Liver (tissue), 3 donors: ENCODE results near the gene GPM6B.

Experiments used
- GABPA ChIP-seq, 2 donors: IDR thresholded peaks in 1 of 2; conservative IDR thresholded peaks in 1 of 2; 2 replicates each; pipeline ENCODE4 v1.6.1; 2016; ENCODE audit warnings: antibody characterized with exemption in 2 of 2, mild to moderate bottlenecking in 1 of 2, moderate library complexity in 1 of 2
- HNF4G ChIP-seq: IDR thresholded peaks from 2 replicates; pipeline ENCODE4 v1.6.1; 2016; ENCODE audit warnings: antibody characterized with exemption
- SP1 ChIP-seq: IDR thresholded peaks from 2 replicates; pipeline ENCODE4 v1.6.1; 2018; ENCODE audit warnings: antibody characterized with exemption, mild to moderate bottlenecking
- TAF1 ChIP-seq: conservative IDR thresholded peaks from 2 replicates; pipeline ENCODE4 v1.6.1; 2016; ENCODE audit warnings: antibody characterized with exemption, mild to moderate bottlenecking
- YY1 ChIP-seq: IDR thresholded peaks from 2 replicates; pipeline ENCODE4 v1.6.1; 2016; ENCODE audit warnings: antibody characterized with exemption, mild to moderate bottlenecking
- TF ChIP-seq, protein P1 (sequence below): fragments of 150-350 bp; IDR thresholded peaks from 2 replicates; pipeline ENCODE4 v1.5.1; 2017; ENCODE audit warnings: improper control_type of control experiment, low read depth, low read length; ENCODE audit not compliant: missing input control
- TF ChIP-seq, protein P2 (sequence below): IDR thresholded peaks from 2 replicates; pipeline ENCODE4 v1.6.1; 2016; ENCODE audit warnings: antibody characterized with exemption, mild to moderate bottlenecking
- TF ChIP-seq, protein P3 (sequence below): IDR thresholded peaks from 2 replicates; pipeline ENCODE4 v1.6.1; 2016; ENCODE audit warnings: antibody characterized with exemption
- TF ChIP-seq, protein P4 (sequence below): IDR thresholded peaks from 2 replicates; pipeline ENCODE4 v1.6.1; 2016; ENCODE audit warnings: antibody characterized with exemption
- donor health status: healthy.
- donor health status: healthy.

DNA sequence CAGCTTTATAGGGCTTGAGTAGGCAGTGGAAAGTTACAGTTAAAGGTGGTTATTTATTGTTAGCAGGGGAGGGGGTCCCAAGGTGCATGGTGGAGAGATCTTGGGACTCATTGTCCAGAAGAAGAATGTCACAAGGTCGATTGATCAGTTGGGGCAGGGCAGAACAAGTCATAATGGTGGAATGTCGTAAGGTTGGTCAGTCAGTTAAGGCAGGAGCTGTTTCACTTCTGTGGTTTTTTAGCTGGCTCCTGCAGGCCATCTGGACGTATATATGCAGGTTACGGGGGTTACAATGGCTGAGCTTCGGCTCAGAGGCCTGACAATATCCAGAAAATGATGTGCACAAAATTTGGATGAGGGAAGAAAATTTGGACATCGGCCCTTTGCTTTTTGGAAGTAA is 75.2 kb downstream of the GPM6B start:
- TF ChIP-seq, protein P1, sequence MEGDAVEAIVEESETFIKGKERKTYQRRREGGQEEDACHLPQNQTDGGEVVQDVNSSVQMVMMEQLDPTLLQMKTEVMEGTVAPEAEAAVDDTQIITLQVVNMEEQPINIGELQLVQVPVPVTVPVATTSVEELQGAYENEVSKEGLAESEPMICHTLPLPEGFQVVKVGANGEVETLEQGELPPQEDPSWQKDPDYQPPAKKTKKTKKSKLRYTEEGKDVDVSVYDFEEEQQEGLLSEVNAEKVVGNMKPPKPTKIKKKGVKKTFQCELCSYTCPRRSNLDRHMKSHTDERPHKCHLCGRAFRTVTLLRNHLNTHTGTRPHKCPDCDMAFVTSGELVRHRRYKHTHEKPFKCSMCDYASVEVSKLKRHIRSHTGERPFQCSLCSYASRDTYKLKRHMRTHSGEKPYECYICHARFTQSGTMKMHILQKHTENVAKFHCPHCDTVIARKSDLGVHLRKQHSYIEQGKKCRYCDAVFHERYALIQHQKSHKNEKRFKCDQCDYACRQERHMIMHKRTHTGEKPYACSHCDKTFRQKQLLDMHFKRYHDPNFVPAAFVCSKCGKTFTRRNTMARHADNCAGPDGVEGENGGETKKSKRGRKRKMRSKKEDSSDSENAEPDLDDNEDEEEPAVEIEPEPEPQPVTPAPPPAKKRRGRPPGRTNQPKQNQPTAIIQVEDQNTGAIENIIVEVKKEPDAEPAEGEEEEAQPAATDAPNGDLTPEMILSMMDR = no peak
- TF ChIP-seq, protein P2, sequence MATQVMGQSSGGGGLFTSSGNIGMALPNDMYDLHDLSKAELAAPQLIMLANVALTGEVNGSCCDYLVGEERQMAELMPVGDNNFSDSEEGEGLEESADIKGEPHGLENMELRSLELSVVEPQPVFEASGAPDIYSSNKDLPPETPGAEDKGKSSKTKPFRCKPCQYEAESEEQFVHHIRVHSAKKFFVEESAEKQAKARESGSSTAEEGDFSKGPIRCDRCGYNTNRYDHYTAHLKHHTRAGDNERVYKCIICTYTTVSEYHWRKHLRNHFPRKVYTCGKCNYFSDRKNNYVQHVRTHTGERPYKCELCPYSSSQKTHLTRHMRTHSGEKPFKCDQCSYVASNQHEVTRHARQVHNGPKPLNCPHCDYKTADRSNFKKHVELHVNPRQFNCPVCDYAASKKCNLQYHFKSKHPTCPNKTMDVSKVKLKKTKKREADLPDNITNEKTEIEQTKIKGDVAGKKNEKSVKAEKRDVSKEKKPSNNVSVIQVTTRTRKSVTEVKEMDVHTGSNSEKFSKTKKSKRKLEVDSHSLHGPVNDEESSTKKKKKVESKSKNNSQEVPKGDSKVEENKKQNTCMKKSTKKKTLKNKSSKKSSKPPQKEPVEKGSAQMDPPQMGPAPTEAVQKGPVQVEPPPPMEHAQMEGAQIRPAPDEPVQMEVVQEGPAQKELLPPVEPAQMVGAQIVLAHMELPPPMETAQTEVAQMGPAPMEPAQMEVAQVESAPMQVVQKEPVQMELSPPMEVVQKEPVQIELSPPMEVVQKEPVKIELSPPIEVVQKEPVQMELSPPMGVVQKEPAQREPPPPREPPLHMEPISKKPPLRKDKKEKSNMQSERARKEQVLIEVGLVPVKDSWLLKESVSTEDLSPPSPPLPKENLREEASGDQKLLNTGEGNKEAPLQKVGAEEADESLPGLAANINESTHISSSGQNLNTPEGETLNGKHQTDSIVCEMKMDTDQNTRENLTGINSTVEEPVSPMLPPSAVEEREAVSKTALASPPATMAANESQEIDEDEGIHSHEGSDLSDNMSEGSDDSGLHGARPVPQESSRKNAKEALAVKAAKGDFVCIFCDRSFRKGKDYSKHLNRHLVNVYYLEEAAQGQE = no peak
- TF ChIP-seq SP1 = no peak
- no peak for TF ChIP-seq TAF1
- TF ChIP-seq, protein P3, sequence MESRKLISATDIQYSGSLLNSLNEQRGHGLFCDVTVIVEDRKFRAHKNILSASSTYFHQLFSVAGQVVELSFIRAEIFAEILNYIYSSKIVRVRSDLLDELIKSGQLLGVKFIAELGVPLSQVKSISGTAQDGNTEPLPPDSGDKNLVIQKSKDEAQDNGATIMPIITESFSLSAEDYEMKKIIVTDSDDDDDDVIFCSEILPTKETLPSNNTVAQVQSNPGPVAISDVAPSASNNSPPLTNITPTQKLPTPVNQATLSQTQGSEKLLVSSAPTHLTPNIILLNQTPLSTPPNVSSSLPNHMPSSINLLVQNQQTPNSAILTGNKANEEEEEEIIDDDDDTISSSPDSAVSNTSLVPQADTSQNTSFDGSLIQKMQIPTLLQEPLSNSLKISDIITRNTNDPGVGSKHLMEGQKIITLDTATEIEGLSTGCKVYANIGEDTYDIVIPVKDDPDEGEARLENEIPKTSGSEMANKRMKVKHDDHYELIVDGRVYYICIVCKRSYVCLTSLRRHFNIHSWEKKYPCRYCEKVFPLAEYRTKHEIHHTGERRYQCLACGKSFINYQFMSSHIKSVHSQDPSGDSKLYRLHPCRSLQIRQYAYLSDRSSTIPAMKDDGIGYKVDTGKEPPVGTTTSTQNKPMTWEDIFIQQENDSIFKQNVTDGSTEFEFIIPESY = no peak
- TF ChIP-seq, protein P4, sequence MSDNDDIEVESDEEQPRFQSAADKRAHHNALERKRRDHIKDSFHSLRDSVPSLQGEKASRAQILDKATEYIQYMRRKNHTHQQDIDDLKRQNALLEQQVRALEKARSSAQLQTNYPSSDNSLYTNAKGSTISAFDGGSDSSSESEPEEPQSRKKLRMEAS = no peak
- TF ChIP-seq YY1 = no peak
- no peak for TF ChIP-seq GABPA (IDR thresholded peaks at IDR 0.05 in 1 of 2, conservative IDR thresholded peaks at IDR 0.05 in 1 of 2)
- no peak for TF ChIP-seq HNF4G
